ENCODE data around the gene KIF16B. TPM values are rescaled to one million over a fixed set of nuclear protein-coding genes. Genes with fewer than 3 reads are reported as not detected.

The KIF16B gene
- total RNA-seq, 1 donor from 2014 or later = 27.0 TPM

GRCh38 chr20:16287776-16288175 is 285.5 kb downstream of the KIF16B start:
- no peak for TF ChIP-seq CTCF (IDR thresholded peaks at IDR 0.05; ENCODE audit: partially characterized antibody, unreplicated experiment)
- H3K27me3 Mint-ChIP-seq (ENCODE audit: unreplicated experiment) = peaks cover 4% of the 10 kb centered on the region
- peaks cover 1% of the 10 kb centered on the region for H3K9me3 Mint-ChIP-seq (ENCODE audit: unreplicated experiment)
- H3K4me3 Mint-ChIP-seq (ENCODE audit: unreplicated experiment) = no peak overlapping the region
- no peak overlapping the region for H3K27ac Mint-ChIP-seq (ENCODE audit: unreplicated experiment)
- no peaks in the 10 kb centered on the region for H3K4me1 Mint-ChIP-seq (ENCODE audit: low read depth, unreplicated experiment)
- H3K36me3 Mint-ChIP-seq (ENCODE audit: unreplicated experiment) = peaks cover 6% of the 10 kb centered on the region
- no peak for DNase-seq

- H3K27ac Mint-ChIP-seq (ENCODE audit: unreplicated experiment) = no peak overlapping the region
- no peak for DNase-seq
- H3K36me3 Mint-ChIP-seq (ENCODE audit: unreplicated experiment) = peaks cover 11% of the 10 kb centered on the region
- peaks cover 3% of the 10 kb centered on the region for H3K9me3 Mint-ChIP-seq (ENCODE audit: unreplicated experiment)
- TF ChIP-seq CTCF (IDR thresholded peaks at IDR 0.05; ENCODE audit: partially characterized antibody, unreplicated experiment) = no peak
- peaks cover 4% of the 10 kb centered on the region for H3K27me3 Mint-ChIP-seq (ENCODE audit: unreplicated experiment)
- H3K4me3 Mint-ChIP-seq (ENCODE audit: unreplicated experiment) = no peak overlapping the region
- no peaks in the 10 kb centered on the region for H3K4me1 Mint-ChIP-seq (ENCODE audit: low read depth, unreplicated experiment)
Measured at GRCh38 chr20:16286601-16287000, 286.6 kb downstream of the KIF16B start.

GRCh38 chr20:16284385-16285100 is 288.7 kb downstream of the KIF16B start:
- Mint-ChIP-seq H3K36me3 (ENCODE audit: unreplicated experiment) (peaks cover 11% of the 10 kb centered on the region), H3K4me3 (ENCODE audit: unreplicated experiment) (no peak overlapping the region), H3K4me1 (ENCODE audit: low read depth, unreplicated experiment) (no peaks in the 10 kb centered on the region), H3K27ac (ENCODE audit: unreplicated experiment) (no peak overlapping the region), H3K27me3 (ENCODE audit: unreplicated experiment) (peaks cover 4% of the 10 kb centered on the region), H3K9me3 (ENCODE audit: unreplicated experiment) (peaks cover 3% of the 10 kb centered on the region)
- no peak for DNase-seq
- TF ChIP-seq CTCF (IDR thresholded peaks at IDR 0.05; ENCODE audit: partially characterized antibody, unreplicated experiment) = no peak

- H3K4me1 Mint-ChIP-seq (ENCODE audit: low read depth, unreplicated experiment) = no peaks in the 10 kb centered on the region
- no peak for TF ChIP-seq CTCF (IDR thresholded peaks at IDR 0.05; ENCODE audit: partially characterized antibody, unreplicated experiment)
- no peak for DNase-seq
- peaks cover 4% of the 10 kb centered on the region for H3K27me3 Mint-ChIP-seq (ENCODE audit: unreplicated experiment)
- H3K9me3 Mint-ChIP-seq (ENCODE audit: unreplicated experiment) = peaks cover 3% of the 10 kb centered on the region
- no peak overlapping the region for H3K4me3 Mint-ChIP-seq (ENCODE audit: unreplicated experiment)
- H3K27ac Mint-ChIP-seq (ENCODE audit: unreplicated experiment) = no peak overlapping the region
- peaks cover 11% of the 10 kb centered on the region for H3K36me3 Mint-ChIP-seq (ENCODE audit: unreplicated experiment)
Measured at GRCh38 chr20:16283978-16284377, 289.3 kb downstream of the KIF16B start.

- no peaks in the 10 kb centered on the region for H3K4me1 Mint-ChIP-seq (ENCODE audit: low read depth, unreplicated experiment)
- H3K4me3 Mint-ChIP-seq (ENCODE audit: unreplicated experiment) = no peak overlapping the region
- H3K27me3 Mint-ChIP-seq (ENCODE audit: unreplicated experiment) = peaks cover 4% of the 10 kb centered on the region
Measured at GRCh38 chr20:16283307-16283706, 289.9 kb downstream of the KIF16B start.

More at GRCh38 chr20:16283307-16283706, 289.9 kb downstream of the KIF16B start:
- no peak for DNase-seq
- H3K36me3 Mint-ChIP-seq (ENCODE audit: unreplicated experiment) = peaks cover 11% of the 10 kb centered on the region
- H3K27ac Mint-ChIP-seq (ENCODE audit: unreplicated experiment) = no peak overlapping the region
- no peak for TF ChIP-seq CTCF (IDR thresholded peaks at IDR 0.05; ENCODE audit: partially characterized antibody, unreplicated experiment)
- H3K9me3 Mint-ChIP-seq (ENCODE audit: unreplicated experiment) = peaks cover 3% of the 10 kb centered on the region
